GM19438 (cell line): ENCODE results near the gene NAA60.

Experiments
- ATAC-seq: cut with Tn5 transposase; IDR thresholded peaks from one replicate; pipeline ENCODE4 v1.9.1; 2021; ENCODE audit warnings: low read depth; ENCODE audit not compliant: unreplicated experiment

The NAA60 gene

GRCh38 chr16:3536271-3536731 lies 92.8 kb downstream of the NAA60 start:
- ATAC-seq, result no peak
